GM23338 (cell line): Measurements from ENCODE around the gene BMP3. TPM values are rescaled to one million over a fixed set of nuclear protein-coding genes. Genes with fewer than 3 reads are reported as not detected.

ENCODE experiments used
- ATAC-seq: fragments of 200-7000 bp; cut with Tn5 transposase; 3 replicates; pipeline ENCODE4 v1.9.1; 2020
- DNase-seq: peaks from one replicate; pipeline ENCODE4 v3.0.0-alpha.2; 2015; ENCODE audit warnings: low spot score
- H2AFZ ChIP-seq: fragments of 200-600 bp; sonication (generic); 2 replicates; pipeline ENCODE4 v1.8.0; 2016; ENCODE audit warnings: antibody characterized with exemption, mild to moderate bottlenecking, moderate library complexity
- H3F3A ChIP-seq: fragments of 200-600 bp; sonication (generic); replicated peaks from 2 replicates; pipeline ENCODE4 v1.8.0; 2017; ENCODE audit warnings: antibody characterized with exemption, mixed run types, low read depth
- H3K27ac ChIP-seq: fragments of 200-600 bp; sonication (generic); 2 replicates; pipeline ENCODE4 v1.6.1; 2016; ENCODE audit warnings: low read depth
- H3K27me3 ChIP-seq: fragments of 200-600 bp; sonication (generic); 2 replicates; pipeline ENCODE4 v1.8.0; 2016; ENCODE audit warnings: mild to moderate bottlenecking, mixed run types, moderate library complexity; ENCODE audit not compliant: insufficient read depth
- H3K36me3 ChIP-seq: fragments of 200-600 bp; sonication (generic); 2 replicates; pipeline ENCODE4 v1.8.0; 2016; ENCODE audit warnings: mild to moderate bottlenecking; ENCODE audit not compliant: insufficient read depth
- H3K4me1 ChIP-seq: fragments of 200-600 bp; sonication (generic); 2 replicates; pipeline ENCODE4 v1.8.0; 2016; ENCODE audit warnings: mild to moderate bottlenecking, moderate library complexity; ENCODE audit not compliant: insufficient read depth
- H3K4me2 ChIP-seq: fragments of 200-600 bp; sonication (generic); 2 replicates; pipeline ENCODE4 v1.7.1; 2017; ENCODE audit warnings: mixed run types
- H3K4me3 ChIP-seq: fragments of 200-600 bp; sonication (generic); 2 replicates; pipeline ENCODE4 v1.6.1; 2016; ENCODE audit warnings: mixed run types
- H3K79me2 ChIP-seq: fragments of 200-600 bp; sonication (generic); replicated peaks from 2 replicates; pipeline ENCODE4 v1.8.0; 2017; ENCODE audit warnings: mild to moderate bottlenecking; ENCODE audit not compliant: insufficient read depth
- H3K9me2 ChIP-seq: fragments of 200-600 bp; sonication (generic); 2 replicates; pipeline ENCODE4 v1.8.0; 2017; ENCODE audit not compliant: insufficient read depth
- H4K20me1 ChIP-seq: fragments of 200-600 bp; sonication (generic); replicated peaks from 2 replicates; pipeline ENCODE4 v1.8.0; 2017; ENCODE audit warnings: mild to moderate bottlenecking; ENCODE audit not compliant: insufficient read depth
- H3K27ac Mint-ChIP-seq: 2 replicates; pipeline ENCODE4 v1.8.0; 2020; ENCODE audit warnings: inconsistent platforms, mild to moderate bottlenecking, moderate library complexity, mixed read lengths
- H3K27me3 Mint-ChIP-seq: 3 replicates; pipeline ENCODE4 v1.8.0; 2022; ENCODE audit warnings: low read depth, mild to moderate bottlenecking, moderate library complexity, mixed read lengths, inconsistent platforms; ENCODE audit not compliant: insufficient read depth, poor library complexity
- H3K36me3 Mint-ChIP-seq: 3 replicates; pipeline ENCODE4 v1.8.0; 2021; ENCODE audit warnings: low read depth, mild to moderate bottlenecking, inconsistent platforms, moderate library complexity, mixed read lengths
- H3K4me1 Mint-ChIP-seq: 3 replicates; pipeline ENCODE4 v1.8.0; 2020; ENCODE audit warnings: mild to moderate bottlenecking, inconsistent platforms, mixed read lengths
- H3K4me3 Mint-ChIP-seq: 3 replicates; pipeline ENCODE4 v1.8.0; 2021; ENCODE audit warnings: moderate library complexity, mild to moderate bottlenecking, inconsistent platforms, mixed read lengths
- H3K9me3 Mint-ChIP-seq: 3 replicates; pipeline ENCODE4 v1.8.0; 2020; ENCODE audit warnings: moderate library complexity, mild to moderate bottlenecking, inconsistent platforms, mixed read lengths
- CREB1 ChIP-seq: fragments of 250-450 bp; sonication (Bioruptor Pico); IDR thresholded peaks from 2 replicates; pipeline ENCODE4 v1.5.0; 2020; ENCODE audit warnings: low read depth, mild to moderate bottlenecking, moderate library complexity
- EZH2phosphoT487 ChIP-seq: fragments of 200-600 bp; sonication (generic); IDR thresholded peaks from one replicate; pipeline ENCODE4 v1.8.1; 2018; ENCODE audit warnings: antibody characterized with exemption; ENCODE audit not compliant: unreplicated experiment
- JUNB ChIP-seq: IDR thresholded peaks from one replicate; pipeline ENCODE4 v1.6.1; 2016; ENCODE audit warnings: antibody characterized with exemption; ENCODE audit not compliant: unreplicated experiment
- NANOG ChIP-seq: IDR thresholded peaks from 2 replicates; pipeline ENCODE4 v1.6.1; 2016; ENCODE audit warnings: antibody characterized with exemption, borderline replicate concordance
- ZNF114 ChIP-seq: fragments of 250-450 bp; sonication (Bioruptor Pico); IDR thresholded peaks from 2 replicates; pipeline ENCODE4 v1.5.0; 2020; ENCODE audit warnings: mild to moderate bottlenecking, moderate library complexity
- ZNF331 ChIP-seq: fragments of 250-450 bp; sonication (Bioruptor Pico); IDR thresholded peaks from 2 replicates; pipeline ENCODE4 v1.5.0; 2020; ENCODE audit warnings: low read depth, mild to moderate bottlenecking, moderate library complexity
- polyA plus RNA-seq: library from polyadenylated mRNA; unstranded; fragments of >200 nt; fragmentation: Nextera tagmentation; extraction: Ambion mirVana; gene quantifications from 2 replicates; pipeline ENCODE4 v1.2.1, GENCODE V29; 2016
- total RNA-seq: library from RNA; depleted of rRNA; stranded (reverse); fragments of >200 nt; shearing (Covaris generic); gene quantifications from 2 replicates; pipeline ENCODE4 v1.2.3, GENCODE V29; 2014; rRNA removed
- TF ChIP-seq, protein P1 (sequence below): IDR thresholded peaks from one replicate; pipeline ENCODE4 v1.6.1; 2018; ENCODE audit warnings: antibody characterized with exemption; ENCODE audit not compliant: unreplicated experiment
- TF ChIP-seq, protein P2 (sequence below): IDR thresholded peaks from 2 replicates; pipeline ENCODE4 v1.6.1; 2016; ENCODE audit warnings: antibody characterized with exemption

BMP3 gene
- total and polyA plus RNA-seq, 2 experiments from 2014 or later, result 0.10 TPM; not detected in 1

DNA sequence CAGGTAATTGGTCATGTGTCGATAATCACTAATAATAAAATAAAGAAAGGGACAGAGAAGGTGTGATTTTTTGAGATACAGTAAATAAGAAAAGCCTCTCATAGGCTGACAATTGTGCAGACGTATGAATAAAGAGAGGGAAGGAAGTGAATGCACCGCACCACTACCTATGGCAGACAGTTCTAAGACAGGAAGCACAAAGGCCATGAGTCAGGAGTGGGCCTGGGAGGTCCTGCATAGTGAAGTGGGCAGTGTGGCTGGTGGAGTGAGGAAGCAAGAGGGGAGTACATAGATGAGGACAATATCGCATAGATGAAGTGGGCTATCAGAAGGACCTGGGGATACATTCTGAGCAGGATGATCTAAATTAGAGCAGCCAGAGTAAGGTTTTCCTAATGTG is 75.6 kb downstream of the BMP3 start:
- Histone ChIP-seq H3K4me2 (no peak overlapping the region), H3K4me3 (no peak overlapping the region), H3K27ac (no peak overlapping the region), H3K27me3 (no peaks in the 10 kb centered on the region), H3K36me3 (no peaks in the 10 kb centered on the region), H2AFZ (no peak overlapping the region), H3K4me1 (no peaks in the 10 kb centered on the region), H3K9me2 (no peaks in the 10 kb centered on the region), H3F3A (no peaks in the 10 kb centered on the region), H4K20me1 (no peaks in the 10 kb centered on the region), H3K79me2 (no peaks in the 10 kb centered on the region)
- no peaks in the 10 kb centered on the region; the same call in 1 of the 3 replicates for H3K4me1 Mint-ChIP-seq
- TF ChIP-seq ZNF114 (CRISPR knock-in tag) (no peak), NANOG (no peak), EZH2phosphoT487 (no peak), ZNF331 (CRISPR knock-in tag) (no peak), CREB1 (CRISPR knock-in tag) (no peak), JUNB (no peak)
- TF ChIP-seq, protein P1, sequence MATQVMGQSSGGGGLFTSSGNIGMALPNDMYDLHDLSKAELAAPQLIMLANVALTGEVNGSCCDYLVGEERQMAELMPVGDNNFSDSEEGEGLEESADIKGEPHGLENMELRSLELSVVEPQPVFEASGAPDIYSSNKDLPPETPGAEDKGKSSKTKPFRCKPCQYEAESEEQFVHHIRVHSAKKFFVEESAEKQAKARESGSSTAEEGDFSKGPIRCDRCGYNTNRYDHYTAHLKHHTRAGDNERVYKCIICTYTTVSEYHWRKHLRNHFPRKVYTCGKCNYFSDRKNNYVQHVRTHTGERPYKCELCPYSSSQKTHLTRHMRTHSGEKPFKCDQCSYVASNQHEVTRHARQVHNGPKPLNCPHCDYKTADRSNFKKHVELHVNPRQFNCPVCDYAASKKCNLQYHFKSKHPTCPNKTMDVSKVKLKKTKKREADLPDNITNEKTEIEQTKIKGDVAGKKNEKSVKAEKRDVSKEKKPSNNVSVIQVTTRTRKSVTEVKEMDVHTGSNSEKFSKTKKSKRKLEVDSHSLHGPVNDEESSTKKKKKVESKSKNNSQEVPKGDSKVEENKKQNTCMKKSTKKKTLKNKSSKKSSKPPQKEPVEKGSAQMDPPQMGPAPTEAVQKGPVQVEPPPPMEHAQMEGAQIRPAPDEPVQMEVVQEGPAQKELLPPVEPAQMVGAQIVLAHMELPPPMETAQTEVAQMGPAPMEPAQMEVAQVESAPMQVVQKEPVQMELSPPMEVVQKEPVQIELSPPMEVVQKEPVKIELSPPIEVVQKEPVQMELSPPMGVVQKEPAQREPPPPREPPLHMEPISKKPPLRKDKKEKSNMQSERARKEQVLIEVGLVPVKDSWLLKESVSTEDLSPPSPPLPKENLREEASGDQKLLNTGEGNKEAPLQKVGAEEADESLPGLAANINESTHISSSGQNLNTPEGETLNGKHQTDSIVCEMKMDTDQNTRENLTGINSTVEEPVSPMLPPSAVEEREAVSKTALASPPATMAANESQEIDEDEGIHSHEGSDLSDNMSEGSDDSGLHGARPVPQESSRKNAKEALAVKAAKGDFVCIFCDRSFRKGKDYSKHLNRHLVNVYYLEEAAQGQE, result no peak
- TF ChIP-seq, protein P2, sequence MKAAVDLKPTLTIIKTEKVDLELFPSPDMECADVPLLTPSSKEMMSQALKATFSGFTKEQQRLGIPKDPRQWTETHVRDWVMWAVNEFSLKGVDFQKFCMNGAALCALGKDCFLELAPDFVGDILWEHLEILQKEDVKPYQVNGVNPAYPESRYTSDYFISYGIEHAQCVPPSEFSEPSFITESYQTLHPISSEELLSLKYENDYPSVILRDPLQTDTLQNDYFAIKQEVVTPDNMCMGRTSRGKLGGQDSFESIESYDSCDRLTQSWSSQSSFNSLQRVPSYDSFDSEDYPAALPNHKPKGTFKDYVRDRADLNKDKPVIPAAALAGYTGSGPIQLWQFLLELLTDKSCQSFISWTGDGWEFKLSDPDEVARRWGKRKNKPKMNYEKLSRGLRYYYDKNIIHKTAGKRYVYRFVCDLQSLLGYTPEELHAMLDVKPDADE, result no peak
- no peaks in the 10 kb centered on the region for H3K36me3 Mint-ChIP-seq
- no peak overlapping the region for H3K27ac Mint-ChIP-seq
- H3K27me3 Mint-ChIP-seq, result no peaks in the 10 kb centered on the region
- ATAC-seq, result no peak
- no peak overlapping the region for H3K4me3 Mint-ChIP-seq
- no peak for DNase-seq
- H3K9me3 Mint-ChIP-seq, result no peaks in the 10 kb centered on the region; the same call in 2 of the 3 replicates

Other genes with a start within 250 kb of the BMP3 start
- 3.0 and 3.6 TPM in 2 replicates for gene PRKG2, start 184.5 kb downstream of the BMP3 start, total RNA-seq
- 0.92 and 1.9 TPM in 2 replicates for gene PRKG2, start 184.5 kb downstream of the BMP3 start, polyA plus RNA-seq